Measurements from ENCODE around the gene LCE1C.

The LCE1C gene

GRCh38 chr1:152759453-152760173 is 46.8 kb downstream of the LCE1C start:
- DNase-seq: no peak

GRCh38 chr1:152758636-152759035 is 47.8 kb downstream of the LCE1C start:
- DNase-seq: no peak

GRCh38 chr1:152757747-152758146 is 48.7 kb downstream of the LCE1C start, which contains the start of gene KPRP:
Gene KPRP (plus strand): TSS chr1:152758025. CDS start chr1:152759589, 1,564 bp downstream.
- no peak for DNase-seq

- DNase-seq: no peak
Measured at GRCh38 chr1:152756872-152757271, 49.6 kb downstream of the LCE1C start.
